GM18867 (cell line): ENCODE data around the gene SMAD7.

ENCODE experiments used
- ATAC-seq: cut with Tn5 transposase; IDR thresholded peaks from one replicate; pipeline ENCODE4 v1.9.1; 2021; ENCODE audit warnings: mild to moderate bottlenecking, moderate library complexity; ENCODE audit not compliant: unreplicated experiment

The SMAD7 gene

DNA sequence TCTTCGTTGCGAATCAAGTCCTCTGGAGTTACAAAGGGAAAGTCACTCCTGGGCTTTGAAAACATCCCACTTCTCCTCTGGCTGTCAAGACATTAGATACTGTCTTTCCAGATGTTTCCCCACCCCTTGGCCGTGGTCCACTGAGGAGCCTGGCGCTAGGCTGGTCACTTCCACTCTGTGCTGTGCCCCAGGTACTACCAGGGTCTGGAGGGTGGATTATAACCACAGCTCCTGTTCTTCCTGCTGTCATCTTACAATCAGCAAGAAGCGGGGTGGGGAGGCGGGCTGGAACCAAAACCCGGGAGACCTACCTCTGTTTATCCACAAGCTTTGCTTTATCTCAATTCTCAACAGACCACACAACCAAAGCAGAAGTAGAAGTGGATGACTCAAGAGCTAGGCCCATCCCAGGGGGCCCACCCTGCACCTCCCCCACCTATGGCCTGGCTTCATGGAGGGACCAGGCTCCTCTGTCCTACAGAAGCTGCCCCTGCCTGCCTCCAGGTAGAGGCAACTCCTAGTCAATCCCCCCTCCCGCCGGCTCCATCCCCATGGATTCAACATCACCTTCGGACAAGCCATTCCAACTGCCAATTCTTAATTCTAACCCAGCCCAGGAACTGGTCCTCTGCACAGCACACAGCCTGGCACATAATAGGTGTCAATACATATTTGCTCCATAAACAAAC is 17.8 kb downstream of the SMAD7 start:
- ATAC-seq = no peak

DNA sequence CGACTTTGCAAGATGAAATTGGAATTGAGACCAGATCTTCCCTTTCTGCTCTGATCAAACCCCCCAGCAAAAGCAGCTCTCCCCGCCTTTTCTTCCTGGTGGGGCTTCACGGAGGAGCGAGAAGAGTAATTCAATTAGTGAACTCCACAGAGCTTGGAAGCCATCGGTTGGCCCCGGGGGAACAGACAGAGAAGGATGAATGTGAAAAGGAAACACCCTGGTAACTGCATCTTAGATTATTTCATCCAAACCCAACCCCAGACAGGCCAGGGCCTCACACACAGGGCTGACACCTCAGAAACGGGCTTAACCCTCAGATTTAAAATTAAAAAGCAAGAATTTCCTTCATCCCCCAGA is 18.3 kb downstream of the SMAD7 start:
- ATAC-seq = no peak

- ATAC-seq = no peak
Measured at GRCh38 chr18:48931680-48932461, 18.9 kb downstream of the SMAD7 start.

DNA sequence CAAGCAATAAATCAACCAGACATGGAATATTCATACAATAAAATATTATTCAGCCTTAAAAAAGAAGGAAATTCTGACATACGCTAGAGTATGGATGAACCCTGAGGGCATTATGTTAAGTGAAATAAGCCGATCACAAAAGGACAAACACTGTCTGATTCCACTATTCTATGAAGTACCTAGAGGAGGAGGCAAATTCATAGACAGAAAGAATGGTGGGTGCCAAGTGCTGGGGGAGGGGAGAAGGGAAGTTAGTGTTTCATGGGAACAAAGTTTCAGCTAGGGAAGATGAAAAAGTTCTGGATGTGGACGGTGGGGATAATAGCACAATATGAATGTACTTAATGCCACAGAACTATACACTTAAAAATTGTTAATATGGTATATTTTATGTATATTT is 19.8 kb downstream of the SMAD7 start:
- ATAC-seq = no peak

DNA sequence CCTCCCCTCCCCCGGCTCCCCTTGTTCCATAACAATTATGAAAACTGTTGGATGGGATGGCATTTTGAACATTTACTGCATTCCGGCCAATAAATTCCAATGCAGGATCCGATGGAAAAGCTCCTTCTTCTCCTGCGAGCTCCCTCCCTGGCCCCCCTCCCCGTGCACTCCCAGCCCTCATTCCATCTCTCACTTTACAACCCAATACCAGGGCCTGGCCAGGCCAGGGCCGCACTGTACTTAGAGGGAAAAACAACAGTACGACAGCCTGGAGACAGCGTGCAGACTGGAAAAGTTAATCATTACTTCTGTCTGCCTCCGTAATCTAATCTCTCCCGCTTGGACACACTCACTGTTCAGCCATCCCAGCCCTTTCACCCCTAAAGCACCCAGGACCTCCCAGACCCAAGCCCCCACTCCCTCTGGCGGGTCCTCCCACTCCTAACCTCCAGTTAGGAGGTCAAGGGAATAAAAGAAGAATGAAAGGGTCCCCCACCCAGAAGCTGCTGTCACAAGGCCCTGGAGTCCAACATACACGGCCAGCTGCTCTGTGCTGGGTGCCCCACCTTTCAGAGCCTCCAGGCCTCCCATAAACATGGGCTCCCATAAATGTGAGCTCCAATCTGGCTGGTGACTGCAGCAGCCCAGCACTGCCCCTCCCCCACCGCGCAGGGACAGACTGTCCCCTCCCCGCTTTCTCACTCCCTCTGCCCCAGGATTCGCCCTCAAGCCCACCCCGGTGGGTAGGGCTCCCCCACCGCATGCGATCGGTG is 20.6 kb downstream of the SMAD7 start:
- no peak for ATAC-seq

DNA sequence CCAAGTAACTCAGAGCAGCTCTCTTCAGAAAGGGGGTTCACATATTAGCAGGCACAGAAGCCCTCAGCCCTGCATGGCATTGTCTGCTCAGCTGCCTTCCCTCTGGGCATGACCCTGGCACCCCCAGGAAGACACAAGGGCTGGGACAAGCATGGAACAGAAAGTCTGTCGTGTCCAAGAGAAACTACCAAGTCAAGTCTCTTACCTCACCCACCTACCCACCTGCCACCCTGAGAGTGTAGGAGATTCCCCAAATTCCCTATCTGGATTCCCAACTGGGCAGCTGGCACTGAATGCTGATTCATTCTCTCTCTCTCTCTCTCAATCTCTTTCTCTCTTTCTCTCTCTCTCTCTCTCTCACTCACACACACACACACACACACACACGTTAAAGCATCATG is 21.6 kb downstream of the SMAD7 start:
- no peak for ATAC-seq

- peak; percentile 93 for ATAC-seq
Measured at GRCh38 chr18:48928787-48929186, 22.0 kb downstream of the SMAD7 start.

- no peak for ATAC-seq
Measured at GRCh38 chr18:48927286-48928080, 23.3 kb downstream of the SMAD7 start.

- ATAC-seq = no peak
Measured at GRCh38 chr18:48926420-48926857, 24.3 kb downstream of the SMAD7 start.

GRCh38 chr18:48925491-48925780 is 25.3 kb downstream of the SMAD7 start:
- ATAC-seq = no peak

DNA sequence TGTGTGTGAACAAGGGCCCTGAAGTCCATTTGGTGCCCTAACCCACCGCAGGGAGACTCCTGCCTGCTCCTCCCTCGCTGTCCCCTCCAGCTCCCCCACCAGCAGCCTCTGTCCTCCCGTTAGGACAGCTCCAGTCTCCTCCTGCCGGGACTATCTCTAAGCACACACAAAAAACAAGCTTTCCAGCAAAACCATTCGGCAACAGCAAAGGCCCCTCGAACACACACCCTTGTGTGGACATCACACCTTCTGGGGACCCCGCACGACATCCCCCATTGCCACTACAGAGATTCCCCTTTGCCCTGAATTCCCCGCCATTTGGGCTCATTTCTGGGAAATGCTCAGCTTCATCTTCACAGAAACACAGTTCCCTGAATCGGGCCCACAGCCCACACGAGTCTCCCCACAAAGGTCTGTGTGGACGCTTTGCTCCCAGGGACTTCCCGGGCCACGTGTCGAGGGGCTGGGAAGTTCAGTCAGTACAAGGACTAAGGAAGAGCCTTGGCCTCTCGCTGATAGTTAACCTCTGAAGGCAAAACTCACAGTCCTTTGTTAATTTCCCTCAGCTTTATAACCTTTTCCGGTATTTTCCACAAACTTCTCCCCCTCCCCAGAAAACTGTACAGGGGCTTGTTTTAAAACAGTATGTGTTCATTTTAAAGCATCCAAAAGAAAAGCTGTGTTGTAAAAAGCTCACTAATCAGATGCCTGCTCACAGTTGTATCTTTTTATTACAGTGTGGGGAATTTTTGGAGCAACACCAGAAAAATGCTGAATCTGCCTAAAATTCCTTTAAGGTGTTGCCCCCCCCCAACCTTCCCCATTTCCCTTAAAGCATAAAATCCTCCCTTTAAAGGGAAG is 25.9 kb downstream of the SMAD7 start:
- no peak for ATAC-seq

GRCh38 chr18:48923746-48924629 is 26.8 kb downstream of the SMAD7 start:
- ATAC-seq = no peak

DNA sequence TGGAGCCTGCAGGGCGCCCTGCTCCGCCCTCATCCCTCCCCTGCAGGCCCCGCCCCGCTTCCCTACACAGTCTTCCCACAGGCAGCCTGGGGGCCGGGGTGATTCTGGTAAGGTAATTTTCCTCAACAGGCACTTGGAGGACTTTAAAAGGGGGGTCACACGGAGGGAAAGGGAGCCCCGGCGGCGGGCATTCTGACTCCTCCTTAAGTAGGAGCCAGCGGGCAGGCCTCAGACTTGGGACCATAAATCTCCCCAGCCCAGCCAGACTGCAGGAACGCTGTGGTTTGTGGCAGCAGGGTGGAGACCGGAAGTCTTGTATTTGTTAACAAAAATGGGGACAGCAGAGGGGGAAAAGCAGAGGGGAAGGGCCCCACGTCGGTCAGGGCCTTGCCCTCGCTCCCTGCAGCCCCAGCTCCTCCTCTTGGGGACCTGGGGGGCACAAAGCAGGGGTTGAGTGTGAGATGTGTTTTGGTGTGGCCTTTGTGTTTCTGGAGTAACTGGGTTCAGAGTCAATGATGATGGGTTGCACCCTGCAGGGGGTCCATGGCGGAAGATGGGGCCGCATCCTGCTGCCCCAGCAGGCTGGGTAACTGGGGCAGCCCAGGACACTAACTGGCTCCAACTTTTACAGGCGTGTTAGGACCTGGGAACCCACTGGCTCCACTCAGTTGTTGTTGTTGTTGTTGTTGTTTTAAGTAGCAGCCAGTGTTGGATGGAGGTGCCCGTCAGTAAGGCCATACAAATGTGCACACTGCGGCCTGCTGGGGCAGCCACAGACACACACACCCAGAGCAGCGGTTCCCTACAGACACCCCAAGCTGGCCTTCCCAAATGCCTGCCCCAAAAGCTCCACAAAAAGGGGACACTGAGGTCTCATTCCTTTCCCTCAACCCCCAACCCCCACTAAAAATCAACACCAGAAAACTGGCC is 27.7 kb downstream of the SMAD7 start:
- no peak for ATAC-seq

DNA sequence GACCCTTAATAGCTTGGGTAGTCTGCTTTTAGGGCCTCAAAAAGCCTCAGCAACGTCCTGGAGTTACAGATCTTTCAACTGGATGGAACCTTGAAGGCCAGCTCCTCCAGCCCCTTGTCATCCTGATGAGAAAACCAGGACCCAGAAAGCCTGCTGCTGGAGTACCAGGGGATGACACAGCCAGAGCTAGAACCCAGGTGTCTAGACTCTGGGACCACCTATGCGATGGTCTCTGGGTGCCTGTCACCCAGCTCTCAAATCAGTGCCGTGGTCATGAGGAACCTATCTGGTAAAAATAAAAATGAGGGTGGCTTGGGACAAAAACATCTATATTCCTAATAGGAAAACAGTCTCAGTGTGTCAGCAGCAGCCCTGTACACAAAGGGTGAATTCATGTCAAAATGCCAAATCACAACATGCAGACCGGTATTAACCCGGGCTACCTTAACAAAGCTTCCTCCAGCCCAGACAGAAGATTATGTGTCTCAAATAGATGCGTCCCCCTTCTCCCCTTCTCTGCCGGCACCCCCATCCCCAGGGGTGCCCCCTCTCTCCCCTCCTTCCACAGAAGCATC is 28.5 kb downstream of the SMAD7 start:
- no peak for ATAC-seq

DNA sequence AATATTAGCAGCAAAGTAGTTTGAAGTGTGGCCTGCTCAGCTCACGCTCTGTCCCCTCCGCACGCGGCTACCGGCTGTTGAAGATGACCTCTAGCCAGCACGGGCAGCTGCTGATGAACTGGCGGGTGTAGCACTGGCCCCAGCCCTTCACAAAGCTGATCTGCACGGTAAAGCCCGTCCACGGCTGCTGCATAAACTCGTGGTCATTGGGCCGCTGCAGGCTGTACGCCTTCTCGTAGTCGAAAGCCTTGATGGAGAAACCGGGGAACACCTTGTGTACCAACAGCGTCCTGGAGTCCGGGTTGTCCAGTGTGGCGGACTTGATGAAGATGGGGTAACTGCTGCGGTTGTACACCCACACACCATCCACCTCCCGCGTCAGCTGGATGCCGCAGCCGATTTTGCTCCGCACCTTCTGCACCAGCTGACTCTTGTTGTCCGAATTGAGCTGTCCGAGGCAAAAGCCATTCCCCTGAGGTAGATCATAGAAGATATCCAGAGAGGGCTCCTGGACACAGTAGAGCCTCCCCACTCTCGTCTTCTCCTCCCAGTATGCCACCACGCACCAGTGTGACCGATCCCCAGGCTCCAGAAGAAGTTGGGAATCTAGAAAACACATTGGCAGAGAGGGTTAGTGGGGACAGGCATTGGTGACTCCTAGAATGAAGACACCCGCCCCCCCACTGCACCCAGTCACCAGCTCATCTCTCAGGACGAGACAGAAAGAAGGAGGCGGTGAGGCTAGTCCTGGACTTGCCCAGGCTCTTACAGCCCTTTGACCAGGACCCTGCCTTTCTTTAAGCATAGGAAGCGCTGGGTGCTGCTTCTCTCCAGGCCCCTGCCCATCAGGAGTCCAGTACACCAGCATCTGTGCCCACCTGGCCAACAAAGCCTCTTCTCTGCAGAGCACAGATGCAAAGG is 29.2 kb downstream of the SMAD7 start:
- ATAC-seq = no peak

DNA sequence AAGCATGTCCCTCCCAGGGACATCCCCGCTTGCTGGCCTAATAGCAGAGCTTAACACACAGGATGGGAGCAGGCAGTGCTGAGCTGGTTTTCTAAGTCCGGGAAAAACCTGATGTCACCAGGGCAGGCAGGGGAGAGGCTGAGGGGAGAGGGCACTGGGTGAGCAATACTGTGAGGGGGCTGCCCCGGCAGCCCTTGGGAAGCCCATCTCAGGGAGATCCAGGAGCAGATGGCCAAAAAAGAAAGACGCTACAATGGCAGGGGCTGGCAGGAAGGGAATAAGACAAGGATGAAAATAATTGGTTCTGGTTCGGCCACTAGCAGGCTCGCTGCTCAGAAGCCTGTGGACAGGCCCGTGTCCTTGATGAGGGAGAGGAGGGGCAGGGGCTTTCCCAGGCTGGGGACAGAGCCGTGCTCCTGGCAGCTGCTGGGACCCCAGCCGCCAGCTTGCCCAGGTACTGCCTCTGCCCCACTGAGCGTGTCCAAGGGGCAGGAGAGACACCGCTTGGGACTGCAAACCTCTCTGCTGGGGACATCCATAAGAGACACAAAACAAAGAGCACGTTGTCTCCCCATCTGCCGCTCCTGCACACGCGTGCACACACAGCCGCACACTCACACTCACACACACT is 30.2 kb downstream of the SMAD7 start:
- no peak for ATAC-seq
